HG02938 (cell line): Measurements from ENCODE around the gene CSNK2A2.

Source experiments
- ATAC-seq: cut with Tn5 transposase; IDR thresholded peaks from one replicate; pipeline ENCODE4 v1.9.1; 2021; ENCODE audit warnings: mild to moderate bottlenecking, moderate library complexity; ENCODE audit not compliant: unreplicated experiment

Gene CSNK2A2

GRCh38 chr16:58152246-58152868 is 45.5 kb downstream of the CSNK2A2 start:
- no peak for ATAC-seq

- ATAC-seq, result no peak
These were observed 49.4 kb downstream of the CSNK2A2 start for GRCh38 chr16:58148526-58148925.

GRCh38 chr16:58148099-58148498 is 49.8 kb downstream of the CSNK2A2 start:
- ATAC-seq, result no peak

GRCh38 chr16:58138852-58139251 is 59.1 kb downstream of the CSNK2A2 start:
- no peak for ATAC-seq

- no peak for ATAC-seq
These were observed 60.3 kb downstream of the CSNK2A2 start for GRCh38 chr16:58137581-58137980.

GRCh38 chr16:58129097-58129936 is 68.6 kb downstream of the CSNK2A2 start, which contains the start of gene CFAP20:
TSS of gene CFAP20 (minus strand) at chr16:58129381. CDS start at chr16:58129115, 266 bp downstream.
- peak; percentile 76 for ATAC-seq

GRCh38 chr16:58128711-58129096 is 69.2 kb downstream of the CSNK2A2 start:
- ATAC-seq, result peak; percentile 3

- no peak for ATAC-seq
These were observed 69.7 kb downstream of the CSNK2A2 start for GRCh38 chr16:58128181-58128631.

- no peak for ATAC-seq
These were observed 70.3 kb downstream of the CSNK2A2 start for GRCh38 chr16:58127634-58128033.

- ATAC-seq, result peak; percentile 41
These were observed 70.8 kb downstream of the CSNK2A2 start for GRCh38 chr16:58127033-58127556.

- ATAC-seq, result no peak
These were observed 71.4 kb downstream of the CSNK2A2 start for GRCh38 chr16:58126451-58126961.

- no peak for ATAC-seq
These were observed 72.0 kb downstream of the CSNK2A2 start for GRCh38 chr16:58125781-58126335.

- no peak for ATAC-seq
These were observed 72.9 kb downstream of the CSNK2A2 start for GRCh38 chr16:58125041-58125440.

GRCh38 chr16:58124601-58124915 is 73.3 kb downstream of the CSNK2A2 start:
- no peak for ATAC-seq

- no peak for ATAC-seq
These were observed 73.9 kb downstream of the CSNK2A2 start for GRCh38 chr16:58123896-58124600.

- no peak for ATAC-seq
These were observed 76.8 kb downstream of the CSNK2A2 start for GRCh38 chr16:58121132-58121531.

GRCh38 chr16:58120234-58120633 is 77.7 kb downstream of the CSNK2A2 start:
- ATAC-seq, result no peak

- no peak for ATAC-seq
These were observed 78.4 kb downstream of the CSNK2A2 start for GRCh38 chr16:58119509-58119845.

GRCh38 chr16:58118801-58119508 is 79.0 kb downstream of the CSNK2A2 start:
- ATAC-seq, result no peak

GRCh38 chr16:58116529-58116928 is 81.4 kb downstream of the CSNK2A2 start:
- ATAC-seq, result no peak
